Fibroblast of skin of right quadriceps (primary cell): ENCODE measurements around the gene CDH11.

Experiments
- DNase-seq: peaks from one replicate; pipeline ENCODE4 v3.0.0-alpha.2; 2013

CDH11 gene

DNA sequence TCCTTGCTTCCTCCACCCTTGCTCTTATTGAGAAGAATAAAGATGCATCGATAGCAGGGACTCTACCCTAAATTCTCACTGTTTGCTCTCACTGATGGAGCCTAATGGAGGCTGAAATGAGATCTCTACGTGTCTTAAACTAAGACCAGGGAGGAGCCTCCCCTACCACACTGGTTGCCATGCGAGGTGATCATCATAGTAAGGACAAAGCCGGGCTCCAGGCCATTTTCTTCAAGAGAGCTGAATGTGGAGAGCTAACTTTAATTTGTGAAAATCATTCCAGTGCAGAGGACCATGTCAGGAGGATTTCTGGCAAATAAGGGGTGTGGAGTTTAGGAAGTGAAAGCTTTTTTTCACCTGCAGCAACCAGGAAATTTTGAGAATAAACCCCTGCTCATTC, 5.6 kb downstream of the CDH11 start:
- DNase-seq, result no peak

DNA sequence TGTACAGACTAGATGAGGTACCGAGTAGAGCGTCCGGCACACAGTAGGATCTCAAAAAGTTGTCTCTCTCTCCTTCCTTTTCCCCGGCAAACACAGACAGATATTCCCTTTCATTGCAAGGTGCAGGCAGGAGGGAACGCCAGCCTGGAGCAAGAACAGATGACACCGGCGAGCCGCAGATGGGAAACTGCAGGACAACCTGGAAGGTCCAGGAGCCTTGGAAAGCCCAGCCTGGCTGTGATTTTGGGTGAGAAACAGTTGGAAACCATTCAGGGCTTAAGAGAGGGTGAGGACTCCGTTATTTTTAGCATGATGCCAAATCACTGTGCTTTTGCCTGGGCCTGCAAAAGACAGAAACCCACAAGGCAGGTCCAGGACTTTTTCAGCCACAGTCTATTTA, 7.3 kb downstream of the CDH11 start:
- DNase-seq, result no peak

GRCh38 chr16:65113441-65113840, 8.4 kb downstream of the CDH11 start:
- no peak for DNase-seq

DNA sequence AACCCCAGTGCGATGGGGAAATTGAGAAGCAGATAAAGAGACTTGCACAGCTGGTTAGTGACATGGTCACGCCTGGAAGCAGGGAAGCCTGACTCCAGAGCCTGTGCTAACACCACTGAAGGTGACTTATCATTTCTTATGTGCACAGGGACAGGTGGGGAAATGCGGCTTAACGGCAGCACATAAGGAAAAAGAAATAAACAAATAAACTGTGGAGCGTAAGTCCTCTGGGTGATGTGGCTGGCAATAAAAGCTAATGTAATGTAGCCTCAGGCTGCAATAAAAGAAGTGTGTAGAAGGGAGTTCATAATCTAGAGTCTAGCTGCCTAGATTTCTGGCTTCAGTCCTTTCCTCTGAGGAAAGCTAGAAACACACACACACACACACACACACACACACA, 10.6 kb downstream of the CDH11 start:
- DNase-seq, result no peak

DNA sequence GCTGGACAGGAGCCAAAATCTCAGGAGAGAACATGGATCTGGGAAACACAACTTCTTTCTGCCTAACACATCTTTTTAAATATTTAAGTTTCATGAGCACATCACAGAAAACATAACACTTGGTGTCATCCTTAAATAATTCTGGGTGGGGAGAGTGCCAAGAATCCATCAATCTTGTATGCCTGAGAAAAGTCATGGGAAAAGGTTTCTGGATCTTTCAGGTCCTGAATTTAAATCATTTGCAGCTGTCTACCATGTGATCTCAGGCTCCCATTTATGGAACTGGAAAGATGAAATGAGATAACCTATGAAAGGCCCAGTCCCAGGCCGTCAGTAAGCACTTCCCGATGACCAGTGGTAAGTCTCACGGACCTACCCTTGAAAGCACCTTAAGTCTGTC, 15.1 kb downstream of the CDH11 start:
- peak; percentile 68 for DNase-seq

GRCh38 chr16:65105171-65105570, 16.7 kb downstream of the CDH11 start:
- no peak for DNase-seq

- DNase-seq, result no peak
Measured at GRCh38 chr16:65104471-65104870, 17.4 kb downstream of the CDH11 start.

DNA sequence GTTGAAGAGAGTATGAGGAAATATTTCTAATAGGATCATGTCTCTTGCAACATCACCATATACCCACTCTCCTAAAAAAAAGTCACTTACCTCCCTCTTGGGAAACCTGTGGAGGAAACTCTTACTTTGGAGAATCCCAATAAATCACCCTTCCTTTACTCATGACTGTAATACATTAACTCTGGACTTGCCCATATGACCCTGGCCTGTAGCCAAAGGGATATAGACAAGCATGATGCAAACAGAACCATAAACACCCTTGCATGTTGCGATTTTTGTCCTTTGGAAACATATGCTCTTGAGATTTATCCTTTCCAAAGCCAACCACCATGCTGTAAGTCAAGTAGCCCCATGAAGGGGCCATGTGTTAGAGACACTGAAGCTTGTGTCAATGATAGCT, 19.5 kb downstream of the CDH11 start:
- peak; percentile 51 for DNase-seq

GRCh38 chr16:65101009-65101408, 20.9 kb downstream of the CDH11 start:
- DNase-seq, result no peak

GRCh38 chr16:65099607-65100006, 22.3 kb downstream of the CDH11 start:
- no peak for DNase-seq

DNA sequence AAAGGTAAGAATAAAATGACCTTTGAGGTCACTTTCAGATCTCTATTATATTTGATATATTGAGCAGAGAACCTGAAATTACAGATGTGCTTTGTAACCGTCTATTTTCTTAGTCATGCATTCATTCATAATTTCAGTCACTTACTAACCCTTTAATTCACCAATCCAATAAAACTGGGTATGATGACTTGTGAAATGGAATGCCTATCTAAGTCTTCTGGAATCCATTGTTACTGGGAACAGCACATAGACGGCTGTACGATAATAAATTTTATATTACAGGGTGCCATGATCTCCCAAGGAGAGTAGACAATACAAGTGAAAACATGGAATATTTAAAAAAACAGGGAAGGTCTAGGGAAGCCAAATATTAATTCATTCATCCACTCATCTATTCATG, 22.9 kb downstream of the CDH11 start:
- peak; percentile 45 for DNase-seq

DNA sequence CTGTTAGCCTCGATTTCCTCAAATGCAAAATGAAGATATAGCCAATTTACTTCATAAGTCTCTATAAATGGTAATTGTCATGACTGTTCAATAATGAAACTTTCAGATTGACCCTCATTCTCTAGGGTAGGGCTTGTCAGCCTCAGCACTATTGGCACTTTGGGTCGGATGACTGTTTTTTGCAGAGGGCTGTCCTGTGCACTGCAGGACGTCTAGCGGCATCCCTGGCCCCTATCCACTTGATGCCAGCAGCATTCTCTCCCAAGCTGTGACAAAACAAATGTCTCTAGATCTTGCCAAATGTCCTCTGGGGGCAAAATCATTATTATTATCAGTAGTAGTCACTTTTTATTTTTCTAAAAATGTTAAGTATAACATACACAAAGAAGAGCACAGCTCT, 24.6 kb downstream of the CDH11 start:
- no peak for DNase-seq

DNA sequence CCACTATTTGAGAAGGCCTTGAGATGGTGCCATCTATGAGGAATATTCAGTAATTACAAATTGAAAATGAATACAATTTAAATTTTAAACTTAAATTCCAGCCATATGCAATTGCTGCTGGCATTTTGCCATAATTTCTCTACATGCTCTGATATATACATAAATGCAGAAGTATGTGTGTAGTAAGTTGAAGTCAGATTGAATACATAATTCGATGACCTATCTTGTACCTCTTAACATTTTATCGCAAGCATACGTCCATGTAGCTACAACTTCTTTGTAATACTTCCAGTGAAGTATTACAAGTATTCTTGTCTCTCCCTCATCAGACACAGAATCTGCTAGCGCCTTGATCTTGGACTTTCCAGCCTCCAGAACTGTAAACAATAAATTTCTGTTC, 26.0 kb downstream of the CDH11 start:
- DNase-seq, result no peak

- DNase-seq, result no peak
Measured at GRCh38 chr16:65095090-65095728, 26.7 kb downstream of the CDH11 start.

DNA sequence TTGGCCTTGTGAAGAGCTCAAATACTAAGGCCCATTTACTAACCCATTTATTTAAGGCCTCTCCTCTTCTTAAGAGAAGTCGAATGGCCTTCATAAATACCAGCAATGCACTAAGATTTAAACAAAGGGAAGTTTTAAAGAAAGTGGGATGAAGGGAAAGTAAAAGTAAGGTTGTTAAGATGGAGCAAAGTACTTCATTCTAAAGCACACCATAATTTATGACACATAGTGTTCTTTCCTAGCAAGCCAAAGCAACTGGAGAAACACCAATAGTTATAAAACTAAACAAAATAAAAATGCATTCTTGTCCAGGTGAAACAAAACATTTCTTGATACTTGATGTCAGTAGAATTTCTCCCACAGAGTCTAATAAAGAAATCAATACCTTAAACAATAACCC, 27.9 kb downstream of the CDH11 start:
- no peak for DNase-seq

DNA sequence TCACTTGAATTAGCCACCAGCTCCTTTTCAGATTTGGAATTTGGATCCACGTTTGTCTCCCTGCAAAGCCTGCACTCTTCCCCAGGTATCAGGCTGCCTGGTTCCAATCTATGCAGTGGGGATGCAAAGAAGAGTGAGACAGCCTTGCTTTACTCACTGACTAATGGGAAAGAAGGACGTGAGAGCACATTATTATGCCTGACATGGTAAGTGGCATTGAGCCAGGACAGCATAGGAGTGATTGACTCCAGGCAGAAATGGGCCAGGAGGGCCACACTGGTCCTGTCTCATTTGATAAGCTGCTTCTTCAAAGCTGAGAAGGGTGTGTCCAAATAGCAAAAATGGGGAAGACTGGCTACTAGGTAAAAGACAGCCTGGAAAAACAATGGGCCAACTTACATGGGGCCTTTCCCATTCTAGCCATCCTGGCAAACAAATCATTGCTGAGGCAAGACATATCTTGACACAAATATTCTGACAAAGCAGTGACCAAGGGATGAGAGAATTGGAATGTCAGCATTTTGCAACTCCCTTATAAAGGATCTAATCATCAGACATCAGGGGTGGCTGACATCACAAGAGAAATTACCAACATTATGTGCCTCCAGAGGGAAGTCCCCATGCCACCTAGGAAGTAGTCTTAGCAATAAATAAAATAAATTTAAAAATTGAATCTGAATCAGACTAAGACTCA, 38.6 kb downstream of the CDH11 start:
- no peak for DNase-seq

- DNase-seq, result no peak
Measured at GRCh38 chr16:65079549-65079948, 42.3 kb downstream of the CDH11 start.

DNA sequence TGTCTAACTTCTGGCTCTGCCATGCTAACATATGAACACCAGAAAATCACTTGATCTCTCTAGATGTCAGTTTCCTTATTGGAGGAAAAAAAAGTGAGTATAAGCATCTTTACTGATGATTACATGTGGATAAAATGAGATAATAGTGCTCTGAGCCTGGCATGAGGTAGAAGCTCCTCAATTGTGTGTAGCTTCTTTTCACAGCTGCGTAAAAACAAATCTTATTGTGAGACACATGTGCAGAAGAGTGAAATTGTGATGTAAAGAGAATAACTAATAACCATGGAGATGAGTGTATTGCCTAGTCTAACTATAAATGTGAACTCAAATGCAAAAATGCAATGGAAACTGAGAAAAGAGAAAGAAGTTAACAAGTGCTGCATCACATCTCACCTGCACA, 44.7 kb downstream of the CDH11 start:
- DNase-seq, result no peak

DNA sequence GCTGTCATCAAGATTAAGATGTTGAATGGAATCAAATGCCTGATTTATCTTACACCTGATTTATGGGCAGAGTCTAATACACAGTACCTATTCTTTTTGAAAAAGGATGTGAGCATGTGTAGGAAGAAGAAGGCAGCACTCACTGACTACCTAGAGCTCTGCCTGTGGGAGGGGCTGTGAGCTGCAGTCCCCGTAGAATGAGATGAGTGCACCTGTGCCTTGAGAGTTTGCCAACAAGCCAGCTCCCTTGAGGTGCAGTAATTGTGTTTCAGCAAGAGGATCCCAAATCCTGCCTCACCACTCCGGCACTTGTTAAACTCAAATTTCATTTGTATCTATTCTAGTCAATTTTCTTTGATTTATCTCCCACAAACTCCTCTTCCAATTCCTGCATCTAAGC, 46.0 kb downstream of the CDH11 start:
- DNase-seq, result no peak

GRCh38 chr16:65071433-65072311, 50.2 kb downstream of the CDH11 start:
- no peak for DNase-seq

- DNase-seq, result peak; percentile 95
Measured at GRCh38 chr16:65070831-65071432, 50.9 kb downstream of the CDH11 start.

DNA sequence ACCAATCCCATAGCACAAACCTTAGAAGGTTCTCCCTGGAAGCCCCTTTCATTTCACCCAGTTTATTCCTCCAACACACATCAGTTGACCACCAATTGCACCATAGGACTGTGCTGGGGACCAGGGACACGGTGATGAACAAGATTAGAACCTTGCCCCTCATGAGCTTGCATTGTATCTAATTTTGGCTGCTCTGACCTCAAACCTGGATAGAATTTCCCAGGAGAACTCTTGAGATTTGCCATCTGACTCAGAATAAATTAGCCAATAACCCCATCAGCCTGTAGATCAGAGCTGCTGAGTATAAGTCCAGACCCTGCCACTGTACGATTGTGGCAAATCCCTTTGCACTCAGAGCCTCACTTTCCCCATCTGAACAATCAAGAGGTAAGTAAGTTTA, 52.1 kb downstream of the CDH11 start:
- DNase-seq, result peak; percentile 34

DNA sequence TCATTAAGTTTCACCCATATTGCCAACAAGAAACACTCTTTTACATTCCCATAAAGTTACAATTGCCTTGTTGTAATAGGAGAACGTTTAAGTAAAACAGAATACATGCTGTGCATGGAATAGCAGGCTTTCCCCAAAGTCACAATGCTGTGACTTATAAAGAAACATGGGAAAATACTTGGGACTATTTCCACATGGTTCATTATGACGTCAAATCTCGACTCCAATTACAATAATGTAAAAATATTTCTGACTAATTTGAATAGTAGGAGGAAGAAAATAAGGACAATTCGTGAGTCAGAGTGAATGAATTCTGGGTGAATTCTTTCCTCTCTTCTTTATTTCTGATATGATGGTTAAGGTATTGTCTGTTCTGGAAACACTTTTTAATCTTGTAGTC, 52.8 kb downstream of the CDH11 start:
- peak; percentile 90 for DNase-seq
